ENCODE results near the gene MRPL50.

DNA sequence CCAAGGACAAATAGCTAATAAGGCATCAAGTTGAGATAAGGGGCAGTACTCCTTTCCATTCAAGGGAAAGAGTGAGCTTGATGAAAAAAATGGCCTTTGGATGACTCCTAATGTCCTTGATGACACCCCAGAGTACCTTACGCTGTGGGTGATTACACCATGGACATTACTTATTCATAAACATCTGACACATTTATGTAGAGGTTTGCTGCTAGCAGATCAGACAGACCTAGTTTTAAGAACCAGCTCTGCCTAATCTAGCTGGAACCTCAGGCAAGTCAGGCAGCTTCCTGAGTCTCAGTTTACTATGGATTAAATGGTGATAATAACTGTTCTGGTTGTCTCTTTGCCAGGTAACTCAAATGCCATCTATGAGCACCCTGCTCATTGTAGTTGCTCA is 34.3 kb upstream of the MRPL50 start:
- TF ChIP-seq CTCF (IDR thresholded peaks at IDR 0.05; ENCODE audit: insufficient read depth, low read depth, low read length) (no peak), EZH2 (IDR thresholded peaks at IDR 0.05; ENCODE audit: insufficient read depth, low read length) (no peak)

Data from astrocyte (in vitro differentiated cells and primary cell).